Body of pancreas (tissue), 4 donors: ENCODE measurements around the gene SGMS1.

Source experiments
- POLR2A ChIP-seq, 3 donors: fragments of 450-650 bp; IDR thresholded peaks; one replicate each; pipeline ENCODE4 v1.6.1; 2016; ENCODE audit warnings: antibody characterized with exemption in 3 of 3, mild to moderate bottlenecking in 2 of 3
- TF ChIP-seq, protein P1 (sequence below), 7 experiments: fragments of 450-650 bp in 4 of 7; fragments of 200-600 bp in 3 of 7; sonication (generic) in 3 of 7; IDR thresholded peaks; one replicate each; pipeline ENCODE4 v1.5.1; 2016 to 2019; ENCODE audit warnings: antibody characterized with exemption in 7 of 7

DNA sequence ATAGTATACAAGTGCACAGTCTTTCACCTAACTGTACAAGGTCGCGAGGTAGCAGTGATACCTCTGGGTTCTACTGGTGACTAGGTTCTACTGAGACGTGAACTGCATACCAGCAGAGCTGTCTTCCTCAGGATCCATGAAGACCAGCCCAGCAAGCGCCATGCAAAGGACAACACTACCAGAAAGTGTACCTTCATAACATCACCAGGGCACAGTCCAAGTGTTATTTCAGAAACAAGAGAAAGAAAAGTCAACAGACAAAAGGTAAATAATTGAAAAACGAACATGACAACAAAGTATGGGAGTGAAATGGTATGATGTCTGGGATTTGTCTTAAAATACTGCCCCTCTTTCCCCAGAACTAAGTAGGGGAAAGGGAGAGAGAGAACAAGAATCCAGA, 231.3 kb downstream of the SGMS1 start:
- TF ChIP-seq, protein P1, sequence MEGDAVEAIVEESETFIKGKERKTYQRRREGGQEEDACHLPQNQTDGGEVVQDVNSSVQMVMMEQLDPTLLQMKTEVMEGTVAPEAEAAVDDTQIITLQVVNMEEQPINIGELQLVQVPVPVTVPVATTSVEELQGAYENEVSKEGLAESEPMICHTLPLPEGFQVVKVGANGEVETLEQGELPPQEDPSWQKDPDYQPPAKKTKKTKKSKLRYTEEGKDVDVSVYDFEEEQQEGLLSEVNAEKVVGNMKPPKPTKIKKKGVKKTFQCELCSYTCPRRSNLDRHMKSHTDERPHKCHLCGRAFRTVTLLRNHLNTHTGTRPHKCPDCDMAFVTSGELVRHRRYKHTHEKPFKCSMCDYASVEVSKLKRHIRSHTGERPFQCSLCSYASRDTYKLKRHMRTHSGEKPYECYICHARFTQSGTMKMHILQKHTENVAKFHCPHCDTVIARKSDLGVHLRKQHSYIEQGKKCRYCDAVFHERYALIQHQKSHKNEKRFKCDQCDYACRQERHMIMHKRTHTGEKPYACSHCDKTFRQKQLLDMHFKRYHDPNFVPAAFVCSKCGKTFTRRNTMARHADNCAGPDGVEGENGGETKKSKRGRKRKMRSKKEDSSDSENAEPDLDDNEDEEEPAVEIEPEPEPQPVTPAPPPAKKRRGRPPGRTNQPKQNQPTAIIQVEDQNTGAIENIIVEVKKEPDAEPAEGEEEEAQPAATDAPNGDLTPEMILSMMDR (IDR thresholded peaks at IDR 0.05), result no peak
- TF ChIP-seq POLR2A (IDR thresholded peaks at IDR 0.05), result no peak
